NT2/D1 (cell line): ENCODE data around the gene KRIT1.

Experiments used
- DNase-seq: peaks from one replicate; pipeline ENCODE4 v3.0.0-alpha.2; 2011; ENCODE audit warnings: low read depth, low spot score
- H3K27me3 ChIP-seq: 2 replicates; pipeline ENCODE4 v1.6.0; 2011; ENCODE audit warnings: mild to moderate bottlenecking; ENCODE audit not compliant: insufficient read length, insufficient read depth
- H3K36me3 ChIP-seq: 2 replicates; pipeline ENCODE4 v1.6.1; 2011; ENCODE audit warnings: mild to moderate bottlenecking, low read length, mixed read lengths; ENCODE audit not compliant: insufficient read depth, insufficient read length
- H3K4me1 ChIP-seq: 2 replicates; pipeline ENCODE4 v1.5.1; 2011; ENCODE audit not compliant: insufficient read depth, insufficient read length
- H3K4me3 ChIP-seq: 2 replicates; pipeline ENCODE4 v1.5.1; 2011; ENCODE audit warnings: low read depth; ENCODE audit not compliant: insufficient read length
- H3K9ac ChIP-seq: 2 replicates; pipeline ENCODE4 v1.6.0; 2011; ENCODE audit warnings: low read depth; ENCODE audit not compliant: insufficient read length
- H3K9me3 ChIP-seq: 2 replicates; pipeline ENCODE4 v1.5.1; 2011; ENCODE audit warnings: mild to moderate bottlenecking, low read length; ENCODE audit not compliant: insufficient read depth
- SUZ12 ChIP-seq: IDR thresholded peaks from 2 replicates; pipeline ENCODE4 v1.6.1; 2011; ENCODE audit not compliant: insufficient read length, insufficient read depth; ENCODE audit errors: extremely low read depth
- YY1 ChIP-seq: IDR thresholded peaks from 2 replicates; pipeline ENCODE4 v1.6.1; 2011; ENCODE audit not compliant: insufficient read length, insufficient read depth
- ZNF274 ChIP-seq: IDR thresholded peaks from 2 replicates; pipeline ENCODE4 v1.6.1; 2011; ENCODE audit warnings: mild to moderate bottlenecking, low read depth, low read length

KRIT1 gene

DNA sequence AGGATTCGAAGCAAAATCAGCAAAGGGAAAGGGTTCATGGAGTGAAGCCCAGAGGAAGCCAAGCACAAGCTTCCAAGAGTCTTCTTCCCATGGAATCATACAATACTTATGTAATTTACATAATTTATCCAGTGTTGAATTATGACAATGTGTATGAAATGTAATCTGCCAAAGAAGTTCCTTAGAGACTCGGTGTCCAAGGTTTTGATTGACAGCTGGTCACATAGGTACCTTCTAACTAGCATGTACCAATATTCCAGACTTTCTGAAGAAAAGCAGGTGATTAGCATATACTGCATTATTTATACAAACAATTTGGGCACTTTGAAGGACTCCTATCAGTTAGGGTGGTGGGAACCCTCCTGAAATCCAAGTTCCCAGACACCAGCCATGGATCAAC lies 35.3 kb upstream of the KRIT1 start:
- H3K27me3 ChIP-seq = no peaks in the 10 kb centered on the region
- no peaks in the 10 kb centered on the region for H3K9me3 ChIP-seq
- no peak for TF ChIP-seq YY1
- TF ChIP-seq SUZ12 = no peak
- no peak for TF ChIP-seq ZNF274
- H3K9ac ChIP-seq = no peak overlapping the region
- DNase-seq = no peak
- peaks cover 7% of the 10 kb centered on the region for H3K4me1 ChIP-seq
- peaks cover 4% of the 10 kb centered on the region for H3K36me3 ChIP-seq
- no peak overlapping the region for H3K4me3 ChIP-seq

DNA sequence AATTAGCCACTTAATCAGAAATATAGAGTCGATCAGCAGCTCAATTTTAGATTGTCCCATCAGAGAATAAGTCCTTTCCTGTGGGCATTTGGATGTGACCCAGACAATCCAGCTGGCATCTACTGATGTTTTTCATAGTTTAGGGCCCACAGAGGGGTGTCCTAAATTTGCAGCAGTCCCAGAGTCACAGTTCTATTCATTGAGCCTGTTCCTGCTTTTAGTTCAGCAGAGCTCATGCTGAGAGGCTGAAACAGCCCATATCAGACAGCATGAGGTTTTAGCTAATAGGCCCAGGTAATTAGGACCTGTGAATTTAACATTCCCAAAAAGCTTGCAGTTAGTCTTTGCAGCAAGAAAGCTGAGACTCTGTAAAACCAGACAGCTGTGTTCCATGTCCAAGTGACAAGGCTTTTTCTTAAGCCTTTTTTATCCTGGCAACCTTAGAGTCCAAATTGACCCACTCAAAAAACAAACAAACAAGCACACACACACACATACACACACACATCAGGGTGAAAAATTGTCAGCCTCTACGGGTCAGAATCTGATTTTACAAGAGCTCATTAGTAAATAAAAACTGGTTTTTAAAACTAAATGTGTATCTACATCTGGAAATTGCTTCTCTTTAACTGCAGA lies 33.8 kb upstream of the KRIT1 start:
- DNase-seq = peak; percentile 18
- peaks cover 4% of the 10 kb centered on the region for H3K36me3 ChIP-seq
- TF ChIP-seq SUZ12 (no peak), ZNF274 (no peak), YY1 (no peak)

DNA sequence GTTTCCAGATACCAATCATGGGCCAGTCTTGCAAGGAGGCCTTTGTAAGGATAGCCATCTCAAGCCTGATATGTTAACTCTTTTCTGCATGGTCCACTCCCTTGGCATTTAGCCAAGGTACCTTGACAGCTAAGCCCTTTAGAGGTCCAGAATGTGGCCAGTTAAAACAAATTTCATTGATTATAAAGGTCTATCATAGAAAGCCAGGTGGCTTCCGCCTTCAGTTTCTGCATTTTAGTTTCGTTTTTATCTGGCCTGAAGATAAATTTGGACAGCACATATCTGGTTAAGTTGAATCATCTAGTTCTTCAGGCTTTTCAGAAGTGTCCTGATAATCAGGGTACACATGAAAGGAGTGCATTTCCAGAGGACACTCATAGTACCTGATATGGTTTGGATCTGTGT lies 30.7 kb upstream of the KRIT1 start:
- peaks cover 7% of the 10 kb centered on the region for H3K4me1 ChIP-seq
- H3K27me3 ChIP-seq = no peaks in the 10 kb centered on the region
- no peak for DNase-seq

More for the DNA sequence above, 33.8 kb upstream of the KRIT1 start:
- Histone ChIP-seq H3K9me3 (no peaks in the 10 kb centered on the region), H3K4me1 (peaks cover 7% of the 10 kb centered on the region), H3K4me3 (no peak overlapping the region), H3K27me3 (no peaks in the 10 kb centered on the region), H3K9ac (no peak overlapping the region)

DNA sequence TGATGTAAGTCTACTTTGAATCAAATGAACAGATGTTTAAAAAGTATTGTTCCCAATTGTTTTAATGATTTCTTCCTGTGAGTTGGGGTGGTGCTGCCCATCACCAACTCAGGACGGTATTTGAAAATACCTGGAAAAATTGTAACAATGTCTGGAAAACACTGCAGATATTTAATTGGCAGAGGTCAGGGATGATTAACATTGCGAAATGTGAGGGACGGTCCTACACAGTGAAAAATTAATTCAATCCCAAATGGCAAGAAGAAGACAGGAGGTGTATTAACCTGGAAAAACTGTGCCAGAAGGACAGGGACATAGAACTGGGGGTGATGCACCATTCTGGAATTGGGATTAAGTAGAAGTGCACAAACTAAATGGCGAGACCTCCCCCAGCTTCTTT lies 29.6 kb upstream of the KRIT1 start:
- Histone ChIP-seq H3K27me3 (no peaks in the 10 kb centered on the region), H3K4me1 (peaks cover 7% of the 10 kb centered on the region), H3K9ac (no peak overlapping the region), H3K9me3 (no peaks in the 10 kb centered on the region), H3K4me3 (no peak overlapping the region), H3K36me3 (no peaks in the 10 kb centered on the region)
- TF ChIP-seq ZNF274 (no peak), SUZ12 (no peak), YY1 (no peak)
- no peak for DNase-seq

More for the DNA sequence above, 30.7 kb upstream of the KRIT1 start:
- H3K4me3 ChIP-seq = no peak overlapping the region
- no peaks in the 10 kb centered on the region for H3K9me3 ChIP-seq
- TF ChIP-seq ZNF274 = no peak
- no peak for TF ChIP-seq YY1
- TF ChIP-seq SUZ12 = no peak
- H3K36me3 ChIP-seq = no peaks in the 10 kb centered on the region
- no peak overlapping the region for H3K9ac ChIP-seq

DNA sequence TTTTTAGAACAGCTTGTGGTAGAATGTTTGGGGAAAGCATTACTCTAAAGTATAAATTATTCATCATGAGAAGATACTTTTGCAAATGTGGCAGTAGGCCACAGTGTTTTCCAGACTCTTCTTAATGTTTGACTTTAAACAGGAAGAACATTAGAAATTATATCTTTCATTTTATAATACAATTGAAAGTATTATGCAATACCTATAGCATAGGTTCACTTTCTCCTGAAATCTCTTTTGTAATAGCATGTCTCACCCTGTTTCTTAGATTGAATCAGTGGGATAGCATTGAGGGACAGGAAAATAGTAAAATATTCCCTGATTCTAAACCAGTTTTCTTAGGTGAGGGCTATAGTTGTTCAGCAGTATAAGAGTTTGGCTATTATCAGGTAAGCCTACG lies 23.2 kb upstream of the KRIT1 start:
- TF ChIP-seq SUZ12 (no peak), ZNF274 (no peak), YY1 (no peak)
- DNase-seq = no peak
- Histone ChIP-seq H3K36me3 (no peaks in the 10 kb centered on the region), H3K4me1 (no peaks in the 10 kb centered on the region), H3K27me3 (no peaks in the 10 kb centered on the region), H3K9ac (no peak overlapping the region), H3K4me3 (no peak overlapping the region), H3K9me3 (no peaks in the 10 kb centered on the region)

DNA sequence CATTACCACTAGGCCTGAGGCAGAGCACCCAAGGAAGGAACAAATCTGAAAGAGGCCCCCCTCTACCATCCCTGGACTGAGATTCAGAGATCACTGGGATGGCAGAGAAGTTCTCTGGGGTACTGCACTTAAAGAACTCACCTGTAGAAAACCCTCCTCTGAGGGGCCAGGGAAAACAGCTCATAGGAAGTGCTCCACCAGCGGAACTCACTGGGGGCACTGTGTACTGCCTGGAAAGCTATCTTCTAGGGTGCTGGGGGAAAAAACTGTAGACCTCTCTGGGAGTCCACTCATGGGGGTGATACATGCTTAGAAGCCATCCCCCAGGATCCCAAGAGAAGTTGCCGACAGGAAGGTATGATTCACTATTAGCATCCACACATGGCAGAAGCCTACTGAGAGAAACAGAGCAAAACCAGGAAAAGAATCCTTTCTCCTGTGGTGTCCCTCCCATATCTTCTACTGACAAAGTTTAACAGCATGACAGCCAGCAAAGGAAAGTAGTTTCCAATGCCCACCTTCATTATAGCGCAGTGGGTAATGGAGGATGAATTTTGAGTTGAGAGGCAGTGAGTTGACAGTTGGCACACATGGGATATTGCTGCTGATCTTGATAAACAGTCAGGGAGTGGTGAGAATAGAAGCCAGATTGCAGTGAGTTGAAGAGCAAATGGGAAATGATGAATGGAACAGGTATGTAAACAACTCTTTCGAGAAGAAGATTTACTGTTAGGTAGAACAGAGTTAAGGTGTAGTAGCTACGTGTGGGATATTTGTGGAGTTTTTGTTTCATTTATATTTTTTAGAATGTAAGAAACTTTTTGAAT lies 20.9 kb upstream of the KRIT1 start:
- Histone ChIP-seq H3K4me1 (no peaks in the 10 kb centered on the region), H3K9me3 (no peaks in the 10 kb centered on the region), H3K27me3 (no peaks in the 10 kb centered on the region), H3K4me3 (no peak overlapping the region), H3K36me3 (no peaks in the 10 kb centered on the region), H3K9ac (no peak overlapping the region)
- DNase-seq = no peak
- no peak for TF ChIP-seq YY1
- no peak for TF ChIP-seq SUZ12
- TF ChIP-seq ZNF274 = no peak

DNA sequence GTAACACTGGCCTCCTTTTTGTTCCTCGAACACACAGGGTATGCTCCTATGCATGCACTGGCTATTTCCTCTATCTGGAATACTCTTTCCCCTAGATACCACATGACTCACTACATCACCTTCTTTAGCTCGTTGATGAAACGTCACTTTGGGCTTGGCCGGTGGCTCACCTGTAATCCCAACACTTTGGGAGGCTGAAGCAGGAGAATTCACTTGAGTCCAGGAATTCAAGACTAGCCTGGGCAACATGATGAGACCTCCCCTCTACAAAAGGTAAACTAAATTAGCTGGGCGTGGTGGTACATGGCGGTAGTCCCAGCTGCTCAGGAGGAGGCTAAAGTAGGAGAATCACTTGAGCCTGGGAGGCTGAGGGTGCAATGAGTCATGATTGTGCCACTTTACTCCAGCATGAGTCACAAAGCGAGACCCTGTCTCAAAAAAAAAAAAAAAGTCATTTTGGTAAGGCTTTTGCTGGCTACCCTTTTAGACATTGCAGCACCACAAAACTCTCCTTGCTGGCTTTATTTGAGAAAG lies 14.6 kb upstream of the KRIT1 start:
- no peaks in the 10 kb centered on the region for H3K27me3 ChIP-seq
- H3K9me3 ChIP-seq = no peaks in the 10 kb centered on the region
- TF ChIP-seq ZNF274 (no peak), SUZ12 (no peak), YY1 (no peak)
- no peak overlapping the region for H3K4me3 ChIP-seq
- no peaks in the 10 kb centered on the region for H3K36me3 ChIP-seq
- no peaks in the 10 kb centered on the region for H3K4me1 ChIP-seq
- no peak overlapping the region for H3K9ac ChIP-seq
- no peak for DNase-seq
